ENCODE results near the gene CABP7. TPM values are rescaled to one million over a fixed set of nuclear protein-coding genes. Genes with fewer than 3 reads are reported as not detected.

The CABP7 gene
- total and polyA plus RNA-seq, 8 donors, result 0.12 to 0.35 TPM; not detected in 6

GRCh38 chr22:29768052-29768693 lies 48.4 kb downstream of the CABP7 start:
- intact Hi-C loops (cut with DNase I; ENCODE audit: low total_unique reads), result no loop called here
- no peaks in the 10 kb centered on the region for H3K27me3 ChIP-seq
- TF ChIP-seq POLR2A (IDR thresholded peaks at IDR 0.05) (no peak), EP300 (IDR thresholded peaks at IDR 0.05) (no peak), POLR2AphosphoS5 (IDR thresholded peaks at IDR 0.05) (no peak), CTCF (IDR thresholded peaks at IDR 0.05) (no peak)
- no peak for DNase-seq
- WGBS, 5 donors, result 26 to 44% (median 30%) methylated on average over 6 of the region's 6 CpGs
- peaks cover 12 to 33% (median 26%) of the 10 kb centered on the region in 4 donors for H3K36me3 ChIP-seq
- H3K27ac ChIP-seq, result peak overlapping the region; percentile 89 to 92 (median 91)
- H3K4me3 ChIP-seq, result peak overlapping the region; percentile 73 to 93 (median 81)
- peaks cover 19 to 43% (median 34%) of the 10 kb centered on the region in 4 donors for H3K4me1 ChIP-seq
- H3K9me3 ChIP-seq, result no peaks in the 10 kb centered on the region

GRCh38 chr22:29769723-29770321 lies 50.0 kb downstream of the CABP7 start:
- WGBS, 5 donors, result 88 to 95% (median 92%) methylated on average over 2 of the region's 2 CpGs
- peaks cover 19 to 37% (median 33%) of the 10 kb centered on the region in 4 donors for H3K4me1 ChIP-seq
- no peak overlapping the region for H3K27ac ChIP-seq
- intact Hi-C loops (cut with DNase I; ENCODE audit: low total_unique reads), result no loop called here
- H3K4me3 ChIP-seq, result no peak overlapping the region
- no peak for DNase-seq
- H3K27me3 ChIP-seq, result no peaks in the 10 kb centered on the region
- no peak for TF ChIP-seq EP300 (IDR thresholded peaks at IDR 0.05)
- TF ChIP-seq CTCF (IDR thresholded peaks at IDR 0.05), result no peak
- no peak for TF ChIP-seq POLR2A (IDR thresholded peaks at IDR 0.05)
- TF ChIP-seq POLR2AphosphoS5 (IDR thresholded peaks at IDR 0.05), result no peak
- no peaks in the 10 kb centered on the region for H3K9me3 ChIP-seq
- peaks cover 12 to 33% (median 26%) of the 10 kb centered on the region in 4 donors for H3K36me3 ChIP-seq

- Histone ChIP-seq H3K4me3 (no peak overlapping the region), H3K27ac (peak overlapping the region in 1 of 5 donors; percentile 41), H3K36me3 (peaks cover 12 to 33% (median 26%) of the 10 kb centered on the region in 4 donors), H3K9me3 (no peaks in the 10 kb centered on the region), H3K4me1 (peaks cover 11 to 21% (median 16%) of the 10 kb centered on the region in 4 donors), H3K27me3 (no peaks in the 10 kb centered on the region)
- intact Hi-C loops (cut with DNase I; ENCODE audit: low total_unique reads), result no loop called here
- TF ChIP-seq POLR2A (IDR thresholded peaks at IDR 0.05), result no peak
- peak in 3 of 7 experiments; percentile 16 to 27 (median 26) for TF ChIP-seq CTCF (IDR thresholded peaks at IDR 0.05)
- DNase-seq, result peak; percentile 39 to 61
- WGBS, 5 donors, result 45 to 49% (median 48%) methylated on average over 5 of the region's 5 CpGs
Observed at GRCh38 chr22:29772170-29772641, 52.4 kb downstream of the CABP7 start.

- Histone ChIP-seq H3K9me3 (no peaks in the 10 kb centered on the region), H3K4me3 (no peak overlapping the region), H3K4me1 (peaks cover 7 to 18% (median 11%) of the 10 kb centered on the region in 4 donors), H3K27ac (peak overlapping the region in 2 of 5 donors; percentile 41 to 62), H3K36me3 (peaks cover 12 to 33% (median 26%) of the 10 kb centered on the region in 4 donors), H3K27me3 (no peaks in the 10 kb centered on the region)
- DNase-seq, result peak in 1 of 2 donors; percentile 53
- WGBS, 5 donors, result 49 to 72% (median 62%) methylated on average over 2 of the region's 2 CpGs
- intact Hi-C loops (cut with DNase I; ENCODE audit: low total_unique reads), result no loop called here
- no peak for TF ChIP-seq POLR2AphosphoS5 (IDR thresholded peaks at IDR 0.05)
- no peak for TF ChIP-seq CTCF (IDR thresholded peaks at IDR 0.05)
- no peak for TF ChIP-seq EP300 (IDR thresholded peaks at IDR 0.05)
- no peak for TF ChIP-seq POLR2A (IDR thresholded peaks at IDR 0.05)
Observed at GRCh38 chr22:29773233-29773632, 53.4 kb downstream of the CABP7 start.
